SU-DHL-6 (cell line): ENCODE measurements around the gene SPRR5.

ENCODE experiments used
- H2AFZ ChIP-seq: fragments of 200-600 bp; sonication (generic); 2 replicates; pipeline ENCODE4 v1.6.1; 2014; ENCODE audit warnings: low read depth, mild to moderate bottlenecking, moderate library complexity, mixed read lengths, antibody characterized with exemption, low read length; ENCODE audit not compliant: severe bottlenecking
- H3F3A ChIP-seq: fragments of 200-600 bp; shearing (Covaris generic); 2 replicates; pipeline ENCODE4 v1.6.0; 2016; ENCODE audit warnings: antibody characterized with exemption, mild to moderate bottlenecking; ENCODE audit not compliant: insufficient read depth
- H3K27ac ChIP-seq: fragments of 200-600 bp; sonication (generic); 2 replicates; pipeline ENCODE4 v1.5.1; 2016; ENCODE audit warnings: low read depth, mild to moderate bottlenecking, low read length, moderate library complexity, mixed read lengths
- H3K27me3 ChIP-seq: fragments of 200-600 bp; sonication (generic), shearing (Covaris generic); 2 replicates; pipeline ENCODE4 v1.6.0; 2014; ENCODE audit warnings: mild to moderate bottlenecking, low read length
- H3K36me3 ChIP-seq: fragments of 200-600 bp; sonication (generic); 2 replicates; pipeline ENCODE4 v1.6.1; 2014; ENCODE audit warnings: mild to moderate bottlenecking, low read length, mixed read lengths
- H3K4me2 ChIP-seq: fragments of 300-600, 200-600 bp; shearing (Covaris generic), sonication (generic); 2 replicates; pipeline ENCODE4 v1.6.0; 2014; ENCODE audit warnings: low read length, low read depth, mild to moderate bottlenecking; ENCODE audit not compliant: poor library complexity, severe bottlenecking
- H3K4me3 ChIP-seq: fragments of 200-600 bp; sonication (generic); 2 replicates; pipeline ENCODE4 v1.5.1; 2014; ENCODE audit warnings: antibody characterized with exemption, low read length, mild to moderate bottlenecking, mixed read lengths; ENCODE audit not compliant: insufficient read depth, poor library complexity, severe bottlenecking
- H3K79me2 ChIP-seq: fragments of 200-600 bp; sonication (generic); 2 replicates; pipeline ENCODE4 v1.6.1; 2014; ENCODE audit warnings: mild to moderate bottlenecking, low read length, moderate library complexity; ENCODE audit not compliant: insufficient read depth
- H3K9ac ChIP-seq: fragments of 200-600 bp; sonication (generic); 2 replicates; pipeline ENCODE4 v1.7.0; 2014; ENCODE audit warnings: mild to moderate bottlenecking, low read length
- H3K9me2 ChIP-seq: fragments of 200-600 bp; sonication (generic); replicated peaks from 2 replicates; pipeline ENCODE4 v1.6.1; 2014; ENCODE audit warnings: low read length; ENCODE audit not compliant: insufficient read depth
- H3K9me3 ChIP-seq: fragments of 200-600 bp; sonication (generic); 2 replicates; pipeline ENCODE4 v1.6.1; 2014; ENCODE audit warnings: low read length, mixed read lengths; ENCODE audit not compliant: insufficient read depth
- H4K20me1 ChIP-seq: fragments of 200-600 bp; sonication (generic); 2 replicates; pipeline ENCODE4 v1.6.1; 2014; ENCODE audit warnings: low read depth, mild to moderate bottlenecking, antibody characterized with exemption, low read length, moderate library complexity, mixed read lengths
- EZH2phosphoT487 ChIP-seq: fragments of 200-600 bp; sonication (generic), shearing (Covaris generic); conservative IDR thresholded peaks from 2 replicates; pipeline ENCODE4 v1.6.1; 2018; ENCODE audit warnings: mild to moderate bottlenecking, antibody characterized with exemption, low read length, moderate library complexity, mixed read lengths
- TF ChIP-seq, protein P1 (sequence below): fragments of 200-600 bp; sonication (generic); IDR thresholded peaks from one replicate; pipeline ENCODE4 v1.5.1; 2017; ENCODE audit warnings: antibody characterized with exemption, mild to moderate bottlenecking, low read length, moderate library complexity; ENCODE audit not compliant: insufficient read depth, poor library complexity, severe bottlenecking

SPRR5 gene

DNA sequence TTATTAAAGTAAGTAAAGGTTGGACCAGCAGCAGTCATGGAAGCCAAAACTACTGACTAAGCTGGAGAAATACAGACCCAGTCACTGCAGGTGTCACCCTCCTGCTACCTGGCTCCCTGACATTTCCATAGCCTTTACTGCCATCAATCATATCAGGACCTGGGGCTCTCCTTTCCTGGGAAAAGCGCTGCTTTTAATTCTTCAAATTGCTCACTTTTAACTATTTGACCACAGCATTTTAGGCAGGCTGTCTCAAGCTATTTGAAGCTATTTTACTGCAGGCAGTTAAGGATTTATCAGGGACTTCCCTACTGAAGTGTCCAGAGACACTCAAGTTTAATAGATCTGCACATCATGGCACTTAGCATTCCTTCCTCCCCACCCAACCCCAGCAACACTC is 34.5 kb upstream of the SPRR5 start:
- Histone ChIP-seq H3F3A (no peaks in the 10 kb centered on the region), H3K27ac (no peak overlapping the region), H3K4me3 (no peak overlapping the region), H3K27me3 (no peaks in the 10 kb centered on the region), H2AFZ (no peak overlapping the region), H3K9me3 (no peaks in the 10 kb centered on the region), H3K9me2 (no peaks in the 10 kb centered on the region), H3K4me2 (no peak overlapping the region), H4K20me1 (no peaks in the 10 kb centered on the region), H3K9ac (no peak overlapping the region), H3K36me3 (no peaks in the 10 kb centered on the region), H3K79me2 (no peaks in the 10 kb centered on the region)
- TF ChIP-seq EZH2phosphoT487: no peak
- TF ChIP-seq, protein P1, sequence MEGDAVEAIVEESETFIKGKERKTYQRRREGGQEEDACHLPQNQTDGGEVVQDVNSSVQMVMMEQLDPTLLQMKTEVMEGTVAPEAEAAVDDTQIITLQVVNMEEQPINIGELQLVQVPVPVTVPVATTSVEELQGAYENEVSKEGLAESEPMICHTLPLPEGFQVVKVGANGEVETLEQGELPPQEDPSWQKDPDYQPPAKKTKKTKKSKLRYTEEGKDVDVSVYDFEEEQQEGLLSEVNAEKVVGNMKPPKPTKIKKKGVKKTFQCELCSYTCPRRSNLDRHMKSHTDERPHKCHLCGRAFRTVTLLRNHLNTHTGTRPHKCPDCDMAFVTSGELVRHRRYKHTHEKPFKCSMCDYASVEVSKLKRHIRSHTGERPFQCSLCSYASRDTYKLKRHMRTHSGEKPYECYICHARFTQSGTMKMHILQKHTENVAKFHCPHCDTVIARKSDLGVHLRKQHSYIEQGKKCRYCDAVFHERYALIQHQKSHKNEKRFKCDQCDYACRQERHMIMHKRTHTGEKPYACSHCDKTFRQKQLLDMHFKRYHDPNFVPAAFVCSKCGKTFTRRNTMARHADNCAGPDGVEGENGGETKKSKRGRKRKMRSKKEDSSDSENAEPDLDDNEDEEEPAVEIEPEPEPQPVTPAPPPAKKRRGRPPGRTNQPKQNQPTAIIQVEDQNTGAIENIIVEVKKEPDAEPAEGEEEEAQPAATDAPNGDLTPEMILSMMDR: no peak

DNA sequence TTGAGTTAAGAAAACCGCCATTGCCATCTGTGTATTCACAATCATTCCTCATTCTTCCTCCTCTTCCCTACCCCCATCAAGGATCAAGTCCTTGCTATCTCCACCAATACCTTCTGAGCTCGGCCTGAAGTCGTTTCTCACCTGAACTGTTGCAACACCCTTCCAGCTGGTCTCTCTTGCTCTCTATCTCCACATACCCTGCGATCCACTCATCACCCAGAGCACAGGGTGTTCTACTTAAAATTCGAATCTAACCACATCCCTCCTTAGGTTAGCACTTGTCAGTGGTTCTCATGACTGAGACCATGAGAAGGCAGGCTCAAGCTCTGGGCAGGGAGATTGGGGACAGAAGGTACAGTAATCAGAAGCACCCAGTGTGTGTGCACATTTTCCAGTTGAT is 34.1 kb upstream of the SPRR5 start:
- Histone ChIP-seq H3K4me3 (no peak overlapping the region), H3K79me2 (no peaks in the 10 kb centered on the region), H3K27me3 (no peaks in the 10 kb centered on the region), H3K27ac (no peak overlapping the region), H3K9me3 (no peaks in the 10 kb centered on the region), H3K9me2 (no peaks in the 10 kb centered on the region), H3K4me2 (no peak overlapping the region), H2AFZ (no peak overlapping the region), H4K20me1 (no peaks in the 10 kb centered on the region), H3K9ac (no peak overlapping the region), H3F3A (no peaks in the 10 kb centered on the region), H3K36me3 (no peaks in the 10 kb centered on the region)
- no peak for TF ChIP-seq EZH2phosphoT487
- TF ChIP-seq, protein P1: no peak

DNA sequence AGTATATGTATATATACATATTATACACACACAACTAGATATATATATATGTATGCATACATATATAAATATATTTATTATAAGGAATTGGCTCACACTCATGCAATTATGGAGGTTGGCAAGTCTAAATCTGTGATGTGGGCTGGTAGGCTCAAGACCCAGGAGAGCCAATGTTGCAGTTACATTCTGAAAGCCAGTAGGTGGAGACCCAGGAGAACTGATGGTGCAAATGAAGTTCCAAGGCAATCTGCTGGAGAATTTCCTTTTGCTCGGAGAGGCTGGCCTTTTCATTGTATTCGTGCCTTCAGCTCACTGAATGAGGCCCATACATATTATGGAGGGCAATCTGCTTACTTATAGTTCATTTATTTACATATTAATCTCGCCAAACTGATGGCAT is 29.2 kb upstream of the SPRR5 start:
- TF ChIP-seq EZH2phosphoT487: no peak
- TF ChIP-seq, protein P1: no peak
- no peak overlapping the region for H3K4me2 ChIP-seq
- no peak overlapping the region for H3K27ac ChIP-seq

More for the DNA sequence above, 29.2 kb upstream of the SPRR5 start:
- Histone ChIP-seq H3K79me2 (no peaks in the 10 kb centered on the region), H3K9me2 (no peaks in the 10 kb centered on the region), H3K4me3 (no peak overlapping the region), H3K27me3 (no peaks in the 10 kb centered on the region), H3K36me3 (no peaks in the 10 kb centered on the region), H4K20me1 (no peaks in the 10 kb centered on the region), H3K9me3 (no peaks in the 10 kb centered on the region), H3K9ac (no peak overlapping the region), H2AFZ (no peak overlapping the region), H3F3A (no peaks in the 10 kb centered on the region)
